ENCODE data around the gene HIF1A. TPM values are rescaled to one million over a fixed set of nuclear protein-coding genes. Genes with fewer than 3 reads are reported as not detected.

The HIF1A gene
- total and polyA plus RNA-seq, 2 experiments from 2014 or later = 113 to 242 TPM

DNA sequence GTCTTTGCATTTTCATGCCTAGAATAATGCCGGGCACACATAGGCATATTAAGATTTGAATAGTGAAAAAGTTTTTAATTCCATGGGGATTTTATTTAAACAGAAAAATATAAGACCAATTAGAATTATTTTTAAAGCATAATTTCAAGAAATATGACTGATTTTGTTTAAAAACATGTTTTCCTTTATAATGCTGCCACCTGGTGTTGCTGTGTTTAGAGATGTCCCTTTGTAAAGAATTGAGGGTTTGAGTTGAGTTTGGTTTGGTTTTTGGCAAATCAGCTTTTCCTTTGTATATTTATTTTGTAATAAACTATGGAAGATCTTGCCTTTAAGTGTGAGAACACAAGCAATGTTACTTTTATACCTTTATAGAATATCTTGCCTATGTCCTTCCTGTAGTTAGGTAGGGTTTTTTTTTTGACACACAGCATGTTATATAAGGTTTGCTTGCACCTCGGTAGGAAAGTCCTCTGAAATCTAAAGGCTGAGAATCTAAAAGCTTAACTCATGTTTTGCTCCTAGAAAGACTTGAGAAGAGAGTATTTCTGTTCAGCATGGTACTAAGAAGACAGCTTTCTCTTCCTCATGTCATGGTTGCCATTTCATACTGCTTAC lies 35.6 kb downstream of the HIF1A start:
- H3K4me1 ChIP-seq (ENCODE audit: insufficient read depth) = no peaks in the 10 kb centered on the region
- no peak overlapping the region for H3K4me2 ChIP-seq
- Mint-ChIP-seq H3K36me3 (ENCODE audit: low read depth) (peaks cover 93% of the 10 kb centered on the region), H3K4me1 (no peaks in the 10 kb centered on the region), H3K27me3 (ENCODE audit: insufficient read depth, low read depth, poor library complexity) (no peaks in the 10 kb centered on the region), H3K9me3 (no peaks in the 10 kb centered on the region), H3K4me3 (no peak overlapping the region), H3K27ac (no peak overlapping the region)
- peaks cover 80% of the 10 kb centered on the region for H3K79me2 ChIP-seq (replicated peaks; ENCODE audit: insufficient read depth)
- H3K36me3 ChIP-seq (ENCODE audit: insufficient read depth) = peaks cover 90% of the 10 kb centered on the region
- H2AFZ ChIP-seq = no peak overlapping the region
- no peaks in the 10 kb centered on the region for H3K27me3 ChIP-seq (ENCODE audit: insufficient read depth)
- H3K27ac ChIP-seq (ENCODE audit: low read depth) = peak overlapping the region; percentile 6; the same call in 1 of the 2 replicates
- DNase-seq (ENCODE audit: low spot score) = no peak
- H3K9me2 ChIP-seq (ENCODE audit: insufficient read depth) = no peaks in the 10 kb centered on the region
- H3F3A ChIP-seq (replicated peaks; ENCODE audit: low read depth) = no peaks in the 10 kb centered on the region
- no peak for ATAC-seq
- H4K20me1 ChIP-seq (replicated peaks; ENCODE audit: insufficient read depth) = peaks cover 12% of the 10 kb centered on the region; the same call in 1 of the 2 replicates
- no peak overlapping the region for H3K4me3 ChIP-seq
- TF ChIP-seq, protein P1, sequence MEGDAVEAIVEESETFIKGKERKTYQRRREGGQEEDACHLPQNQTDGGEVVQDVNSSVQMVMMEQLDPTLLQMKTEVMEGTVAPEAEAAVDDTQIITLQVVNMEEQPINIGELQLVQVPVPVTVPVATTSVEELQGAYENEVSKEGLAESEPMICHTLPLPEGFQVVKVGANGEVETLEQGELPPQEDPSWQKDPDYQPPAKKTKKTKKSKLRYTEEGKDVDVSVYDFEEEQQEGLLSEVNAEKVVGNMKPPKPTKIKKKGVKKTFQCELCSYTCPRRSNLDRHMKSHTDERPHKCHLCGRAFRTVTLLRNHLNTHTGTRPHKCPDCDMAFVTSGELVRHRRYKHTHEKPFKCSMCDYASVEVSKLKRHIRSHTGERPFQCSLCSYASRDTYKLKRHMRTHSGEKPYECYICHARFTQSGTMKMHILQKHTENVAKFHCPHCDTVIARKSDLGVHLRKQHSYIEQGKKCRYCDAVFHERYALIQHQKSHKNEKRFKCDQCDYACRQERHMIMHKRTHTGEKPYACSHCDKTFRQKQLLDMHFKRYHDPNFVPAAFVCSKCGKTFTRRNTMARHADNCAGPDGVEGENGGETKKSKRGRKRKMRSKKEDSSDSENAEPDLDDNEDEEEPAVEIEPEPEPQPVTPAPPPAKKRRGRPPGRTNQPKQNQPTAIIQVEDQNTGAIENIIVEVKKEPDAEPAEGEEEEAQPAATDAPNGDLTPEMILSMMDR (conservative IDR thresholded peaks at IDR 0.05; ENCODE audit: low read depth in 2 of 2) = peak; percentile 37 to 43; a peak in 3 of 4 replicates
- TF ChIP-seq CREB1 (CRISPR knock-in tag; IDR thresholded peaks at IDR 0.05; ENCODE audit: low read depth) = no peak

DNA sequence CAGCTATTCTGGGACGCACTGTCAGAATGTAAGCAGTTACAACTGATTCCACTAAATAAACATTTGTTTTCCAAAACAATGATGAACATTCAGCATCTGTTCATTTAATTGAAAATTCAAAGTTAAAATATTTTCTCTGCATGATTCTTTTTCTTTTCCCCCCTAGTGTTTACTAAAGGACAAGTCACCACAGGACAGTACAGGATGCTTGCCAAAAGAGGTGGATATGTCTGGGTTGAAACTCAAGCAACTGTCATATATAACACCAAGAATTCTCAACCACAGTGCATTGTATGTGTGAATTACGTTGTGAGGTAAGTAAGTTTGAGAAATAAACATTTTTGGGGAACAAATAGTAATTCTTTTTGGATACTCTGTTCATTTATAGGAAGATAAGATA lies 38.7 kb downstream of the HIF1A start:
- Mint-ChIP-seq H3K4me3 (no peak overlapping the region), H3K9me3 (no peaks in the 10 kb centered on the region), H3K27ac (no peak overlapping the region), H3K4me1 (no peaks in the 10 kb centered on the region), H3K27me3 (ENCODE audit: insufficient read depth, low read depth, poor library complexity) (no peaks in the 10 kb centered on the region), H3K36me3 (ENCODE audit: low read depth) (peaks cover 92% of the 10 kb centered on the region)
- Histone ChIP-seq H4K20me1 (replicated peaks; ENCODE audit: insufficient read depth) (peaks cover 9% of the 10 kb centered on the region; the same call in 1 of the 2 replicates), H3K27me3 (ENCODE audit: insufficient read depth) (no peaks in the 10 kb centered on the region), H3K4me1 (ENCODE audit: insufficient read depth) (no peaks in the 10 kb centered on the region), H3K79me2 (replicated peaks; ENCODE audit: insufficient read depth) (peaks cover 82% of the 10 kb centered on the region), H3K36me3 (ENCODE audit: insufficient read depth) (peaks cover 92% of the 10 kb centered on the region), H2AFZ (no peak overlapping the region), H3K27ac (ENCODE audit: low read depth) (no peak overlapping the region), H3K4me3 (no peak overlapping the region), H3K4me2 (no peak overlapping the region), H3F3A (replicated peaks; ENCODE audit: low read depth) (peaks cover 4% of the 10 kb centered on the region; the same call in 1 of the 2 replicates), H3K9me2 (ENCODE audit: insufficient read depth) (no peaks in the 10 kb centered on the region)
- DNase-seq (ENCODE audit: low spot score) = no peak
- no peak for ATAC-seq
- TF ChIP-seq EZH2 (IDR thresholded peaks at IDR 0.05; ENCODE audit: low read depth, unreplicated experiment) (no peak), POLR2AphosphoS5 (IDR thresholded peaks at IDR 0.05; ENCODE audit: low read depth) (no peak), STAT1 (IDR thresholded peaks at IDR 0.05; ENCODE audit: unreplicated experiment) (no peak), NANOG (IDR thresholded peaks at IDR 0.05; ENCODE audit: borderline replicate concordance) (no peak), ZNF114 (CRISPR knock-in tag; IDR thresholded peaks at IDR 0.05) (no peak), ZNF331 (CRISPR knock-in tag; IDR thresholded peaks at IDR 0.05; ENCODE audit: low read depth) (no peak), JUNB (IDR thresholded peaks at IDR 0.05; ENCODE audit: unreplicated experiment) (no peak), CREB1 (CRISPR knock-in tag; IDR thresholded peaks at IDR 0.05; ENCODE audit: low read depth) (no peak)
- TF ChIP-seq, protein P2, sequence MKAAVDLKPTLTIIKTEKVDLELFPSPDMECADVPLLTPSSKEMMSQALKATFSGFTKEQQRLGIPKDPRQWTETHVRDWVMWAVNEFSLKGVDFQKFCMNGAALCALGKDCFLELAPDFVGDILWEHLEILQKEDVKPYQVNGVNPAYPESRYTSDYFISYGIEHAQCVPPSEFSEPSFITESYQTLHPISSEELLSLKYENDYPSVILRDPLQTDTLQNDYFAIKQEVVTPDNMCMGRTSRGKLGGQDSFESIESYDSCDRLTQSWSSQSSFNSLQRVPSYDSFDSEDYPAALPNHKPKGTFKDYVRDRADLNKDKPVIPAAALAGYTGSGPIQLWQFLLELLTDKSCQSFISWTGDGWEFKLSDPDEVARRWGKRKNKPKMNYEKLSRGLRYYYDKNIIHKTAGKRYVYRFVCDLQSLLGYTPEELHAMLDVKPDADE (IDR thresholded peaks at IDR 0.05) = no peak
- TF ChIP-seq, protein P3, sequence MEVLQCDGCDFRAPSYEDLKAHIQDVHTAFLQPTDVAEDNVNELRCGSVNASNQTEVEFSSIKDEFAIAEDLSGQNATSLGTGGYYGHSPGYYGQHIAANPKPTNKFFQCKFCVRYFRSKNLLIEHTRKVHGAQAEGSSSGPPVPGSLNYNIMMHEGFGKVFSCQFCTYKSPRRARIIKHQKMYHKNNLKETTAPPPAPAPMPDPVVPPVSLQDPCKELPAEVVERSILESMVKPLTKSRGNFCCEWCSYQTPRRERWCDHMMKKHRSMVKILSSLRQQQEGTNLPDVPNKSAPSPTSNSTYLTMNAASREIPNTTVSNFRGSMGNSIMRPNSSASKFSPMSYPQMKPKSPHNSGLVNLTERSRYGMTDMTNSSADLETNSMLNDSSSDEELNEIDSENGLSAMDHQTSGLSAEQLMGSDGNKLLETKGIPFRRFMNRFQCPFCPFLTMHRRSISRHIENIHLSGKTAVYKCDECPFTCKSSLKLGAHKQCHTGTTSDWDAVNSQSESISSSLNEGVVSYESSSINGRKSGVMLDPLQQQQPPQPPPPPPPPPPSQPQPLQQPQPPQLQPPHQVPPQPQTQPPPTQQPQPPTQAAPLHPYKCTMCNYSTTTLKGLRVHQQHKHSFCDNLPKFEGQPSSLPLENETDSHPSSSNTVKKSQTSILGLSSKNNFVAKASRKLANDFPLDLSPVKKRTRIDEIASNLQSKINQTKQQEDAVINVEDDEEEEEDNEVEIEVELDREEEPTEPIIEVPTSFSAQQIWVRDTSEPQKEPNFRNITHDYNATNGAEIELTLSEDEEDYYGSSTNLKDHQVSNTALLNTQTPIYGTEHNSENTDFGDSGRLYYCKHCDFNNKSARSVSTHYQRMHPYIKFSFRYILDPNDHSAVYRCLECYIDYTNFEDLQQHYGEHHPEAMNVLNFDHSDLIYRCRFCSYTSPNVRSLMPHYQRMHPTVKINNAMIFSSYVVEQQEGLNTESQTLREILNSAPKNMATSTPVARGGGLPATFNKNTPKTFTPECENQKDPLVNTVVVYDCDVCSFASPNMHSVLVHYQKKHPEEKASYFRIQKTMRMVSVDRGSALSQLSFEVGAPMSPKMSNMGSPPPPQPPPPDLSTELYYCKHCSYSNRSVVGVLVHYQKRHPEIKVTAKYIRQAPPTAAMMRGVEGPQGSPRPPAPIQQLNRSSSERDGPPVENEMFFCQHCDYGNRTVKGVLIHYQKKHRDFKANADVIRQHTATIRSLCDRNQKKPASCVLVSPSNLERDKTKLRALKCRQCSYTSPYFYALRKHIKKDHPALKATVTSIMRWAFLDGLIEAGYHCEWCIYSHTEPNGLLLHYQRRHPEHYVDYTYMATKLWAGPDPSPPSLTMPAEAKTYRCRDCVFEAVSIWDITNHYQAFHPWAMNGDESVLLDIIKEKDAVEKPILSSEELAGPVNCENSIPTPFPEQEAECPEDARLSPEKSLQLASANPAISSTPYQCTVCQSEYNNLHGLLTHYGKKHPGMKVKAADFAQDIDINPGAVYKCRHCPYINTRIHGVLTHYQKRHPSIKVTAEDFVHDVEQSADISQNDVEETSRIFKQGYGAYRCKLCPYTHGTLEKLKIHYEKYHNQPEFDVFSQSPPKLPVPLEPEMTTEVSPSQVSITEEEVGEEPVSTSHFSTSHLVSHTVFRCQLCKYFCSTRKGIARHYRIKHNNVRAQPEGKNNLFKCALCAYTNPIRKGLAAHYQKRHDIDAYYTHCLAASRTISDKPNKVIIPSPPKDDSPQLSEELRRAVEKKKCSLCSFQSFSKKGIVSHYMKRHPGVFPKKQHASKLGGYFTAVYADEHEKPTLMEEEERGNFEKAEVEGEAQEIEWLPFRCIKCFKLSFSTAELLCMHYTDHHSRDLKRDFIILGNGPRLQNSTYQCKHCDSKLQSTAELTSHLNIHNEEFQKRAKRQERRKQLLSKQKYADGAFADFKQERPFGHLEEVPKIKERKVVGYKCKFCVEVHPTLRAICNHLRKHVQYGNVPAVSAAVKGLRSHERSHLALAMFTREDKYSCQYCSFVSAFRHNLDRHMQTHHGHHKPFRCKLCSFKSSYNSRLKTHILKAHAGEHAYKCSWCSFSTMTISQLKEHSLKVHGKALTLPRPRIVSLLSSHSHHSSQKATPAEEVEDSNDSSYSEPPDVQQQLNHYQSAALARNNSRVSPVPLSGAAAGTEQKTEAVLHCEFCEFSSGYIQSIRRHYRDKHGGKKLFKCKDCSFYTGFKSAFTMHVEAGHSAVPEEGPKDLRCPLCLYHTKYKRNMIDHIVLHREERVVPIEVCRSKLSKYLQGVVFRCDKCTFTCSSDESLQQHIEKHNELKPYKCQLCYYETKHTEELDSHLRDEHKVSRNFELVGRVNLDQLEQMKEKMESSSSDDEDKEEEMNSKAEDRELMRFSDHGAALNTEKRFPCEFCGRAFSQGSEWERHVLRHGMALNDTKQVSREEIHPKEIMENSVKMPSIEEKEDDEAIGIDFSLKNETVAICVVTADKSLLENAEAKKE (CRISPR knock-in tag; IDR thresholded peaks at IDR 0.05) = no peak
